ENCODE data around the gene CASD1. TPM values are rescaled to one million over a fixed set of nuclear protein-coding genes. Genes with fewer than 3 reads are reported as not detected.

CASD1 gene
- total RNA-seq, 4 donors from 2014 or later, result 5.2 to 23.9 (median 9.3) TPM

DNA sequence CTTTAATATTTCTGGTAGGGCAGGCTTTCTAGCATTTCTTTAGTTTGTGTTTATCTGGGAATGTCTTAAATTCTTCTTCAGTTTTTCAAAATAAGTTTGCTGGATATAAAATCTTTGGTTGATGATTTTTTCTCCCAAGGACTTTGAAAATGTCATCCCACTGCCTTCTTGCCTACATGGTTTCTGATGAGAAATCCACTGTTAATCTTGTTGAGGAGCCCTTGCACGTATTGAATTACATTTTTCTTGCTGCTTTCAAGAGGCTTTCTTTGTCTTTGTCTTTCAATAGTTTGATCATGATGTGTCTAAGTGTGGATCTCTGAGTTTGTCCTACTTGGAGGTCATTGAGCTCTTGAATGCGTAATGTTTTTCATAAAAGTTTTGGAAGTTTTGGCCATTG is 66.0 kb downstream of the CASD1 start:
- DNase-seq, result no peak
- no peaks in the 10 kb centered on the region for H3K27me3 ChIP-seq
- no peak overlapping the region for H3K4me3 ChIP-seq
- peaks cover 0 to 4% (median 2%) of the 10 kb centered on the region in 4 donors for H3K9me3 ChIP-seq
- no peak overlapping the region for H3K27ac ChIP-seq
- H3K36me3 ChIP-seq, result no peaks in the 10 kb centered on the region
- no peaks in the 10 kb centered on the region for H3K4me1 ChIP-seq
- TF ChIP-seq, protein P1, sequence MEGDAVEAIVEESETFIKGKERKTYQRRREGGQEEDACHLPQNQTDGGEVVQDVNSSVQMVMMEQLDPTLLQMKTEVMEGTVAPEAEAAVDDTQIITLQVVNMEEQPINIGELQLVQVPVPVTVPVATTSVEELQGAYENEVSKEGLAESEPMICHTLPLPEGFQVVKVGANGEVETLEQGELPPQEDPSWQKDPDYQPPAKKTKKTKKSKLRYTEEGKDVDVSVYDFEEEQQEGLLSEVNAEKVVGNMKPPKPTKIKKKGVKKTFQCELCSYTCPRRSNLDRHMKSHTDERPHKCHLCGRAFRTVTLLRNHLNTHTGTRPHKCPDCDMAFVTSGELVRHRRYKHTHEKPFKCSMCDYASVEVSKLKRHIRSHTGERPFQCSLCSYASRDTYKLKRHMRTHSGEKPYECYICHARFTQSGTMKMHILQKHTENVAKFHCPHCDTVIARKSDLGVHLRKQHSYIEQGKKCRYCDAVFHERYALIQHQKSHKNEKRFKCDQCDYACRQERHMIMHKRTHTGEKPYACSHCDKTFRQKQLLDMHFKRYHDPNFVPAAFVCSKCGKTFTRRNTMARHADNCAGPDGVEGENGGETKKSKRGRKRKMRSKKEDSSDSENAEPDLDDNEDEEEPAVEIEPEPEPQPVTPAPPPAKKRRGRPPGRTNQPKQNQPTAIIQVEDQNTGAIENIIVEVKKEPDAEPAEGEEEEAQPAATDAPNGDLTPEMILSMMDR (IDR thresholded peaks at IDR 0.05), result no peak
- no peak for TF ChIP-seq POLR2A (IDR thresholded peaks at IDR 0.05)

DNA sequence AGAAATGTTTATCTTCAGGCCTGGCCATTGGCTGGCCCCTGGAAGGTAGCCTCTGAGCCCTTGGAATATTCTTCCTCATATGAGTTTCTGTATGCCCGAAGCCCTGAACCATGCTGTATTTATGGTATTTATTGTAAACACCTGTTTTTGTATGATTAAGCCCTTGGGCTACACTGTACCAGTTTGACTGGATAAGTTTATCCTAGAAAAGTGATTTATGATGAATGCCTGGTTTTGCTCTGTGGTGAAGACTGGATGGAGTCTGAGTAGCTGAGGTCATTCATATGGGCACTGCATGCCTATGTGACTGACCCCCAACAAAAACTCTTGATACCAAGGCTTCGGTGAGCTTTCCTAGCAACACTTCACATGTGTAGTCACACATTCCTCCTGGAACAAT is 66.7 kb downstream of the CASD1 start:
- TF ChIP-seq, protein P1 (IDR thresholded peaks at IDR 0.05), result no peak
- TF ChIP-seq POLR2A (IDR thresholded peaks at IDR 0.05), result no peak
- DNase-seq, result no peak
- Histone ChIP-seq H3K4me3 (no peak overlapping the region), H3K9me3 (peaks cover 0 to 4% (median 2%) of the 10 kb centered on the region in 4 donors), H3K4me1 (no peaks in the 10 kb centered on the region), H3K27ac (no peak overlapping the region), H3K27me3 (no peaks in the 10 kb centered on the region), H3K36me3 (no peaks in the 10 kb centered on the region)

DNA sequence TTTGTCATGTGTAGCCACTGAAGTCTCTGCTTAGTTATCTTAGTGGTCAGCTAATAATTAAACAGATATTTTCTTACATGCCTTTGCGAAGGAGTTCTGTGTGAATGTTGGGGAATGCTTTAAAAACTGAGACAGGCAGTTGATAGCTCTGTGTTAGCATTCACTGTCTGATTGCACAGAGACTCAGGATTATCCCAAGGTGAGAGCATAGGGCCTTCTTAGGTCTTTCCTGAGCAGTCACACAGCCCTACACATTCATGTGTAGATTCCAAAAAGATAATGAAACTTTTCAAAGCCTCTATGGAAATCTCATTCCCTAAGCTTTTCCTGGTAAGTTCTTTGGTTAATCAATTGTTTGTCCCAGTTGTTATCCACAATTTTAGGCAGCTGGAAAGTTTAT is 67.7 kb downstream of the CASD1 start:
- no peak for DNase-seq
- Histone ChIP-seq H3K36me3 (no peaks in the 10 kb centered on the region), H3K9me3 (peaks cover 0 to 4% (median 2%) of the 10 kb centered on the region in 4 donors), H3K4me3 (no peak overlapping the region), H3K4me1 (no peaks in the 10 kb centered on the region), H3K27me3 (no peaks in the 10 kb centered on the region), H3K27ac (no peak overlapping the region)
- TF ChIP-seq, protein P1 (IDR thresholded peaks at IDR 0.05), result no peak
- TF ChIP-seq POLR2A (IDR thresholded peaks at IDR 0.05), result no peak

DNA sequence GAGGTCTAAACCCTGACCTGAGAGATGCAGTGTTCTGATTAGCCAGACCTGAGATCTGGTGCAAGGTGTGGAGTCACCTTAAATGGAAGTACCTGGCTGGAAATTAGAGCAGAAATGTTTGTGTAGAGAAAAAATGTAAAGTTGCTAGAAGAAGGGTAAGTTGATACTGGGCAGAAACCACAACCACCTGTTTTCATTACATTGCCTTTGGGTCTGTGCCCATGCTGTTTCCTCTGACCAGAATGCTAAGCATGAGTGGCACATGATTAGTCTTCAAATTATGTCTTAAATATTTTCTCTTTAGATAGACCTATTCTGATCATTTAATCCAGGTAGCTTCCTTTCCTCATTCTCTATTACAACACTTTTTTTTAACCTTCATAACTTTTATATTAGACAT is 69.0 kb downstream of the CASD1 start:
- no peaks in the 10 kb centered on the region for H3K27me3 ChIP-seq
- no peaks in the 10 kb centered on the region for H3K4me1 ChIP-seq
- no peaks in the 10 kb centered on the region for H3K36me3 ChIP-seq
- TF ChIP-seq, protein P1 (IDR thresholded peaks at IDR 0.05), result no peak
- TF ChIP-seq POLR2A (IDR thresholded peaks at IDR 0.05), result no peak
- peaks cover 0 to 4% (median 2%) of the 10 kb centered on the region in 4 donors for H3K9me3 ChIP-seq
- no peak overlapping the region for H3K27ac ChIP-seq
- DNase-seq, result no peak
- no peak overlapping the region for H3K4me3 ChIP-seq

DNA sequence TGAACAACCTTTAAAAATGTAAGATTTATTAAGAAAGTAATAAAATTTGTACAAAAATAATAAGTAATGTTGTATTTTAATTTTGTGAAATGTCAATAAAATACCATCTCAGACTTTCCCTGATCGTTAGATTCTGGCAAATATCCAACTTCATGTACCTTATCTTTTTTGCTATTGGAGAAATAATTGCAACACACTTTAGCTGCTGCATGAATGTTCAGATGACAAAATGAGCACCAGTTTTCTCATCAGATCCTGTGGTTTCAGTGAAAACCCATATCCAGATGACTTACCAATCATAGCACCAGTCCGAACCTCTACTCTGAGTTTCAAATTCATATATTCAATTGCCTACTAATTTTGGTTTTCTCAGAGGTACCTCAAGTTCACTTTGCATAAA is 69.9 kb downstream of the CASD1 start:
- no peaks in the 10 kb centered on the region for H3K36me3 ChIP-seq
- TF ChIP-seq, protein P1 (IDR thresholded peaks at IDR 0.05), result no peak
- TF ChIP-seq POLR2A (IDR thresholded peaks at IDR 0.05), result no peak
- DNase-seq, result no peak
- no peaks in the 10 kb centered on the region for H3K27me3 ChIP-seq
- no peak overlapping the region for H3K4me3 ChIP-seq
- H3K27ac ChIP-seq, result no peak overlapping the region
- no peaks in the 10 kb centered on the region for H3K4me1 ChIP-seq
- peaks cover 0 to 4% (median 2%) of the 10 kb centered on the region in 4 donors for H3K9me3 ChIP-seq

DNA sequence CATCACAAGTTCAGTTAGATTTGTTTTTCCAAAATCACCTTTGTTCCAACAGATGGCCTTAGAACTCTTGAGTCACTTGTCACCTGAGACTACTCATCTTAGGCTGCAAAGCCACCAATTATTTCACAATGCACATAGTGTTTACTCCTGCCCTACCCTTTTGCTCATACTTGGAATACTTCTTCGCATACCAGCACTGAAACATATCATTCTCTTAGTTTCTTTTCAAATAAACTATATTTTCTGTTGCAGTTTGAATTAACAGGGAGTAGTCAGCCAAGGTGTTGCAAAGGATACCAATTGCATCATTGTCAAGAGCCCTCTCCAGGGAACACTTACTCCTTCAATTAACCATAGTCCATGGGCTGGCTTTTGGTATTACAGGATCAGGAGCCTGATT is 71.0 kb downstream of the CASD1 start:
- Histone ChIP-seq H3K4me3 (no peak overlapping the region), H3K27me3 (no peaks in the 10 kb centered on the region), H3K36me3 (no peaks in the 10 kb centered on the region), H3K4me1 (no peaks in the 10 kb centered on the region), H3K9me3 (no peaks in the 10 kb centered on the region), H3K27ac (no peak overlapping the region)
- no peak for TF ChIP-seq POLR2A (IDR thresholded peaks at IDR 0.05)
- TF ChIP-seq, protein P1 (IDR thresholded peaks at IDR 0.05), result no peak
- DNase-seq, result no peak

Data from Peyer's patch (tissue), 4 donors.